ENCODE measurements around the gene KCNQ1OT1.
"Not testable (repeated sequence)": the region's sequence is repeated elsewhere in the genome, so short reads cannot be mapped to it uniquely, and the experiment has no call there.

The KCNQ1OT1 gene

DNA sequence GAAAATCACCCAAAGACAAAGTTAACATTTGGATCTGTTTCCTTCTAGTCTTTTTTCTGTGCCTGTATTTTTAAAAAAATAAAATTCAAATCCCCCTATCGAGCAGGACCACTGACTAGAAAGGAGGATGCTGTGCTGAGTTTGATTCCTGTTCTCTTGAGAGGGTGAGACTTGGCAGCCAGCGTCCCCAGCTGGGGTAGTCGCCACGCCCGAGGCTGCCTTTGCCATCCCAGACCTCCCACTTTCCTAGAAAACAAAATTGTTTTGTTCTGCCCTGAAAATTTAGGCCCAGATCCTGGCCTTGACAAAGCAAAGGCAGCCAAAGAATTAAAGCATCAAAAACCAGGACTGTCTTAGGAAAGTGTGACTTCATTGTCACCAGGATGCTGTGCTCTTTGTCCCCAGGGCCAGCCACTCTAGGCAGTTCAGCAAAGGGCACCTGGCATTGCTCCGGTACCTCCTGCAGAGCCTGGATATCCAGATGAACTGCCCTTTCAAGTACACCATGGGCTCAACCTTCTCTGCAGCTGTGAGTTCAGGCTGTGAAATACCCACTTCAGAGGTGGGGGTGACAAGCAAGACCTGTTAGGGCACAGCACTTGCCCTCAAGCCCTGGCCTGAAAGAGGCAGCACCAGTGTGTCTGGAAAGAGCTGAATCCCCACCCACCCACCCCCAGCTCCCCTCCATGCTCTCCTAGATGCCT is 44.6 kb downstream of the KCNQ1OT1 start:
- no peak for DNase-seq (ENCODE audit: low read depth in 3 of 3, low spot score in 1 of 3)

DNA sequence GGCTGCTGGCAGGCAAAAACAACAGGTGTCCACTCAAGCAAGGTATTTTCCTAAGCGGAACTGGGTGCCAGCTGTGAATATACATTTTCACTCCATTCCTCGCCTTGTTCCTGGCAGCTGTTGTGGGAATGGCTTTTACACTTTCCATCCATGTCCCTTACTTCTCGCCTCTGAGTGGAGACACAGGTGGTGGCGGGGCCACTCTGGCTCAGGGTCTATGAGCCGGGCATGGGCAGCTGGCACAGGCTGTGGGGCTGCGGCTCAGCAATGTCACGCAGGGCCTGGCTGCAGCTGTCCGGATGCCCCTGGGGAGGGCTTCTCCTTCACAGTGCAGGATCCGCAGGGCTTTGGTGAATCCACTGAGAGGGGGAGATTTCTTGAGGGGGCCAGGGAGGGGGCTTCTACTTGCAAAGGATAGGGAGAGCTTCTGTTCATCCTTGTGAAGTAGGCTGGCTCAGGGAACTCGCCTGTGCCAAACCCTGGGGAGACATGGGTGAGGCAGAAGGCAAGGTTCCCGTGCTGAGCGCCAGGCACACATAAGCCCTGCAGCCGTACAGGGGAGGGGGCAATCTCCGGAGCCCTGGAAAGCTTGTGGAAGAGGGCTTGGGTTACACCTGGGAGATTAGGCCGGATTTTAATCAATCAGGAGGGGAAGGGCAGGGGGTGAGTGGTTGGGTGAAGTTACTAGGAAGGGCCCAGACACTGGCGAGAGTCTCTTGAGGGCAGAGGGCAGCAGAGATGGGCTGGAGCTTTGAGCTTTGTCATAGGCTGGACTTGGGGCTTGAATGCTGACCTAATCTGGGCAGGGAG is 45.7 kb downstream of the KCNQ1OT1 start:
- no peak for DNase-seq (ENCODE audit: low read depth in 3 of 3, low spot score in 1 of 3)

DNA sequence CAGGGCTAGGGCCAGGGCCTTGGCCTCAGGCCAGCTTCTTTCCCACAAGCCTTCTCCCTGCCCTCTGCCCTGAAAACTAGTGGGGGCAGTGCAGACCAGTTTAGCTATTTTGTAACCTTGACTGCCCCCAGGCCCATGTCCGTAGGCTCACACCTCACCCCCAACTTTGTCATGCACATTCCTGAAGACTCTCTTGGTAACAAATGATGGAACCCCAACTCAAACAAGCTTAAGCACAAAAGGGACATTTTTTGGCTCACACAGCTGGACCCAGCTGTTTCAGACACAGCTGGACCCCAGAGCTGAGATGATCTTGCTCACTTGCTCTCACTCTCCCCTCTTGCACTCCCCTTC is 46.6 kb downstream of the KCNQ1OT1 start:
- DNase-seq (ENCODE audit: low read depth in 3 of 3, low spot score in 1 of 3): no peak

DNA sequence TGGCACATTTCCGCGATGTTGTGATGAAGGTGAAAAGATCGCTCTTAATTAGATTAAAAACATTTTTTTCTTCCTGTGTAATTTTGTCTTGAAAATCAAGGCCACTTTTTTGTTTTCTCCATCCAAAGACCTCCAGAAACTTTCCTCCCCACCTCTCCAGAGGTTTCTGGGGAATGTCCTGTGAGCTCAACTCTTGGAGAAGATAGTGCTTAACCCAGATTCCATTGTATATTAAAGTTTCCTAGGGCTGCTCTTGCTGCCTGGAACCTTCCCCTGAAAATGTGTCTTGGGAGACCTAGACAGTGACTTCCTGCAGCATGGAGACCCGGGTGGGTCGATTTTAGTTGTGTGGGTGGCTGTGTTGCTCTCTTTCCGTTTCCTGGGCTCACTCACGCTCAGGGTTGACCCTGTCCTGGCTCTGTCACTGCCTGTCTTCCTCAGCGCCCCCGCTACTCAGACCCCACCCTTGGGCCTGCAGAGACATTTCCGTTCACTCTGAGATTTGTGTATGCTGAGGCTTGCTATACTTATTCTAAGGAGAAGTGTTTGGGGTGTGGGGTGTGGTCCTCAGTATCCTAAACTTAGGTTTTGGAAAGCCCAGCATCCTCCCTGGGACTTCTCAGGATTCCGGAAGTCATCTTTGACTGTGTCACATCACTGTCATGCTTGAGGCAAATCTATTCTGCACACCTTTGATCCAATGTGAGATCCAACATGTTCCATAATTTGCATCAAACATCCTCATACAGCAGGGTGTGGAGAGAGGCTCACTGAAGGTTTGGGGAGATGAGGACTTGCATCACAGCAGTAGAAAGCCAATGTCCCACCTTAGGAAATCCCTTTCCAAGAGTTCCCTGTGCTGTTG is 47.2 kb downstream of the KCNQ1OT1 start:
- DNase-seq (ENCODE audit: low read depth in 3 of 3, low spot score in 1 of 3): no peak

DNA sequence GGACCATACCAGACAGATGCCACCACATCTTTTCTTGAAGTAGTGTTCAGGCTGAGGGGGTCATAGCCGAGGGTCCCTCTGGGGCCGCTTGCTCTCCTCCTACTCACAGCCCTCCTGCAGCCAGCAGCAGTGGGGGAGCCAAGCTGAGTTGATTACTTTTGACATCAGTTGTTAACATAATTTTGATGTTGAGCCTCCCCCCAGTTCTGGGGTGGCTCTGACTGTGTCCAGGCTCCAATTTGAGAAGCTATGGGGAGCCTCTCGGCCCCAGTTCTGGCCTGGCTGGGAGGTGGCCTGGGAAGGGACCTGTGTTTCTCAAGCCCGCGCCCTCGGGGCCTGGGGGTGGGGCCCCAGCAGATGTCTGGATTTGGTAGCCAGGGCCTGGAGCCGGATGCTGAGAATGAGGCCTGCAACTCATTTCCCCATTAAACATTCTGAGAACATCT is 47.9 kb downstream of the KCNQ1OT1 start:
- no peak for DNase-seq (ENCODE audit: low read depth in 3 of 3, low spot score in 1 of 3)

DNA sequence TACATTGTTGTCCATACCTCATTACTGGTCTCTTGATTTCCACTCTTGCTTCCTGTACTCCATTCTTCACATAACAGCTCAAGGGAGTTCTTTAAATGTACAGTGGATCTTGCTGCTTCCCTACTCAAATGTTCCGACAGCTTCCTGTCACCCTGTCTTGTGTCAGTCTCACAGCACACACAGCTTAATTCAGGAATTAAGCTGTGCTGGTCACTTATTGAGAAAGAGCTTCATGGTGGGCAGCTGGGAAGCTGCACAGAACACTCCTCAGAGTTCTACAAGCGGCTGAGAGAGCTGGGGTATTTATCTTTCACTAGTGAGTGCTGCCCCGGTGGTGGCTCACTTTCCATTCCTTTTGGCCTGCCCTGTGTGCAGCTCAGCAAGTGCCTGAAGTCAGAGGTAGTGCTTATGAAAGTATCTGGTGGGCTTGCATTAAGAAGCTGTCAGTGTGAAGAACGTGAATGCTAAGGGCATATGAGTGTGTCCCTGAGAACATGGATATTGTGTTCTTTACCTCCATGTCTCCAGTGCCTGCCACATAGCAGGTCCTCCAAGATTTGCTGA is 48.7 kb downstream of the KCNQ1OT1 start:
- DNase-seq (ENCODE audit: low read depth in 3 of 3, low spot score in 1 of 3): no peak

DNA sequence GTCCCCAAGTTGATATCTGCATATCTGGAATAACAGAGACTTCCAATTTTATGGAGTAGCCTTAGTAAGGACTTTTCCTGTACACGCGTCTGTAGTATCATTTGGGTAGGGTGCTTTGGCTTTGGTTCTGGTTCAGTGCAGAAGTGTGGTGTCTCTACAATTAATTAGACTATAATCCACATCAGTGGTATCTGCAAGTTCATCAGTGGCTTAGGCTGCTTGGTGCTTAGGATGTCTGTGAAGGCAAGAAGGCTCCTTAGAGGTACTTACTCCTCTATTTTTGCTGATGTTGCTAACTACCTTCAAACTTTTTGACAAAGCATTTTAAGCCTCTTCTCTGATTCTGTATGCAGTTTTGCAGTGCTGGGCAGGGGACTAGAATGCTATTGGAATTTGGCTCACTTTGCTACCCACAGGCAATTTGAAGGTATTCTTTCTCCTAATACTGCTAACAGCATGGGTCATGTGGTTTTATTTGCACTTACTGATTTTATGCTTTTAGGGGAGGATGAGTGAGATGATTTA is 49.4 kb downstream of the KCNQ1OT1 start:
- DNase-seq (ENCODE audit: low read depth in 3 of 3, low spot score in 1 of 3): no peak

DNA sequence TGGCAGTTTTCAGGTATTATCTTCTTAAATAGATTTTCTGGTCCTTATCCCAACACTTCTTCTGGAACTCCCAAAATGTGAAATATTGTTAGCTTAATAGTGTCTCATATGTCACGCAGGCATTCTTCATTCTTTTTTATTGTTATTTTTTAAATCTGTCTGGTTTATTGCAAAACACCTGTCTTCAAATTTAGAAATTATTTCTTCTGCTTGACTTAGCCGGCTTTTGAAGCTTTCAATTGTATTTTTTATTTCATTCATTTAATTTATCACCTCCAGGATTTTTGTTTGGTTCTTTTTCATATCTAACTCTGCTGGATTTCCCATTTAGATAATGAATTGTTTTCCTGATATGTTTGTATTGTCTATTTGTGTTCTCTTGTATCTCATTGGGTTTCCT is 49.9 kb downstream of the KCNQ1OT1 start:
- no peak for DNase-seq (ENCODE audit: low read depth in 3 of 3, low spot score in 1 of 3)

DNA sequence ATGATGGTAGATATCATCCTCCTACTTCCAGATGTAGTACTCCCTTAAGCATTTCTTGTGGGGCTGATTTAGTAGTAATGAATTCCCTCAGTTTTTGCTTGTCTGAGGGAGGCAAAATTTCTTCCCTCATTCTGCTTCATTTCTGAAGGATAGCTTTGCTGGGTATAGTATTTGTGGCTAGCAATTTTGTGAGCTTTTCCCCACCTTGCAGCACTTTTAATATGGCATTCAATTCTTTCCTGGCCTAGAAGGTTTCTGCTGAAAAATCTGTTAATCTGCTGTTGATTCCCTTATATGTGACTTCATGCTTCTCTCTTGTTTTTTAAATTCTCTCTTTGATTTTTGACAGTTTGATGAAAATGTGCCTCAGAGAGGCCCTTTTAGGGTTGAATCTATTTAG is 50.4 kb downstream of the KCNQ1OT1 start:
- no peak for DNase-seq (ENCODE audit: low read depth in 3 of 3, low spot score in 1 of 3)

DNA sequence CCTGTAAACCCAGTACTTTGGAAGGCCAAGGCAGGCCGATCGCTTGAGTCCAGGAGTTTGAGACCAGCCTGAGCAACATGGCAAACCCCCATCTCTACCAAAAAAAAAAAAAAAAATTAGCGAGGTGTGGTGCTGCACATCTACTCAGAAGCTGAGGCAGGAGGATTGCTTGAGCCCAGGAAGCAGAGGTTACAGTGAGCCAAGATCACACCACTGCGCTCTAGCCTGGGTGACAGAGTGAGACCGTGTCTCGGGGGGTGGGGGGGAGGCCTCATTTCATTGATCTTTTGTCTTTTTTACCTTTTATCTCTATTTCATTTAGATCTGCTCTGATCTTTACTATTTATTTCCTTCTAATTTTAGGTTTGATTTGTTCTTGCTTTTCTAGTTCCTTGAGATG is 51.8 kb downstream of the KCNQ1OT1 start:
- DNase-seq (ENCODE audit: low read depth in 3 of 3, low spot score in 1 of 3): no peak

DNA sequence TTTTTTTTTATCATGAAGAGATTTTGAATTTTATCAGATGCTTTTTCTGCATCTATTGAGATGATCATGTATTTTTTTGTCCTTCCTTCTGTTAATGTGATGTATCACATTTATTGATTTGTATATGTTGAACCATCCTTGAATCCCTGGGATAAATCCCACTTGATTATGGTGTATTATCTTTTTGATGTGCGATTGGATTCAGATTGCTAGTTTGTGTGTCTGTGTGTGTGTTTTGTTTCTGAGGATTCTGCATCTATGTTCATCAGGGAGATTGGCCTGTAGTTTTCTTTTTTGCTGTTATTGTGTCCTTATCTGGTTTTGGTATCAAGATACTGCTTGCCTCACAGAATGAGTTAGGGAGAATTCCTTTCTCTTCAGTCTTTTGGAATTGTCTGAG is 52.6 kb downstream of the KCNQ1OT1 start:
- no peak for DNase-seq (ENCODE audit: low read depth in 3 of 3, low spot score in 1 of 3)

DNA sequence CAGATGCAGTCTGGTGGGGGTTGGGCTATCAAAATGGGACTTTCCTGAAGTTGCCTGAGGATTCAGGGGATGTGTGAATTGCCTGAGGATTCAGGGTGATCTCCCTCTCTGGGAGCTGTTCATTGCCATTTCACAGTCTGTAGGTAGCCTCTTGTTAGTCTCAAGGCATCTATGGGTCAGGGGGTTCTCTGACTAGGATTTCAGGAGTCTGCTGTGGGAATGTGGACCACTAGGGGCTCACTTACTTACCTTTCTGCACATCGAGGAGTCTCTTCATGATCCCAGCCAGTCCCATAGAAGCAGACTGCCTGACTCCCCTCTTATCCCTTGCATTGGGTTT is 54.0 kb downstream of the KCNQ1OT1 start:
- no peak for DNase-seq (ENCODE audit: low read depth in 3 of 3, low spot score in 1 of 3)

DNA sequence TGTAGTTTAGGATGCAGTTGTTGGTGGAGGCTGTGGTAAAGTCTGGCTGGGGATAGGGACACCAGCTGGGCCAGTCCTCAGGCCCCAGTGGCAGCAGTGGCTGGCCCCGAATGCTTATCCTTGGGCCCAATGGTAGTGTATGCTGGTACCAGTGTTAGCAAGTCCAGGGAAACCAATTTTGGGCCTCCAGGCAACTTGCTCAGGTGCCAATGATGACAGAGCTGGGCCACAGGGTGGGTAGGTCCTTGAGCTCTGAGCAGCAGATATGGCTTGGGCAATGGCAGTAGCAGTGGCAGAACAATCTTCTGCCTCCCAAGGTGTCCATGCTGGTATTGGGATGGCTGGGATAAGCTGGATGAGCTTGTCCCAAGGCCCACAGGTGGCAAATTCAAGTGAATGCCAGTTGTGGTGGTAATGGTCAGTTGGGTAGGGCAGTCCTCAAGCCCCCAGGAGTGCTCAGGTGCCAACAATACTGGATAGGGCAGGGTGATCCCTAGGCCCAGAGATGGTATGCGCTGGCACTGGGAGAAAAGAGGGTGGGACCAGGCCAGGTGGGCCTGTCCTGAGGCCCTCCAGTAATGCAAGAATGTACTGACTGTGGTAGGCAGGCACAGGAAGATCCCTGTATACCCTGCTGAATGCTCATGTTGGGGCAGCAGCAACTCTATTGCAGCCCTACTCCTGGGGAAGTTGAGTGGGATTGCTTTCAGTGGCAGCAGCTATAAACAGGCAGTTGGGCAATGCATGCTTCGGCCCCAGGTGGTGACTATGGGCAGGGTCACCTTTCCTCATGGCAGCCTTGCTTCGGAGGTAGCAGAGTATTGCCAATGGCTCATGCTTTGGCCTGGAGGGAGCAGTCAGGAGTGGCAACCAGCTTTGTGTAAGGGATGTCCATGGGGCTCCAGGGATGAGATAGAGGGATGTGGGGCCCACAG is 54.7 kb downstream of the KCNQ1OT1 start:
- DNase-seq (ENCODE audit: low read depth in 3 of 3, low spot score in 1 of 3): no peak

DNA sequence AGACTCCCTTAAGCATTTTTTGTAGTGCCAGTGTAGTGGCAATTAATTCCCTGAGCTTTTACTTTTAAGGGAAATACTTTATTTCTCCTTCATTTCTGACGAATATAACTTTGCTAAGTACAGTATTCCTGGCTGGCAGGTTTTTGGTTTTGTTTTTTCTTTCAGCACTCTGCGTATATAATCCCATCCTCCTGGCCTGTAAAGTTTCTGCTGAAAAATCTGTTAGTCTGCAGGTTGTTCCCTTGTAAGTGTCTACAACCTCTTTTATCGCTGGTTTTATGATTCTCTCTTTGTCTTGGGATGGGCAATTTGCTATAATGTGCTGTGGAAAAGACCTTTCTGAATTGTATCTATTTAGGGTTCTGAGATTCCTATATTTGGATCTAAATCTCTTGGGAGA is 56.0 kb downstream of the KCNQ1OT1 start:
- no peak for DNase-seq (ENCODE audit: low read depth in 3 of 3, low spot score in 1 of 3)

DNA sequence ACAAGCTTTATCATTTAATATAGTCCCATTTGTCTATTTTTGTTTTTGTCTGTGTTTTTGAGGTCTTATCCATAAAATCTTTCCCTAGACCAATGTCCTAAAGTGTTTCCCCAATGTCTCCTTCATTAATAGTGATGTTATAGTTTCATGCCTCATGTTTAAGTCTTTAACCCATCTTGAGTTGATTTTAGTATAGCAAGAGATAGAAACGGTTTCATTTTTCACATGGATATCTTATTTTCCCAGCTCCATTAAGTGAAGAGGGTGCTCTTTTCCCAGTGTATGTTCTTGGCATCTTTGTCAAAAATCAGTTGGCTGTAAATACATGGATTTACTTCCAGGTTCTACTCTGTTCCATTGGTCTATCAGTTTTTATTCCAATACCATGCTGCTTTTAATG is 58.2 kb downstream of the KCNQ1OT1 start:
- DNase-seq (ENCODE audit: low read depth in 3 of 3, low spot score in 1 of 3): no peak

DNA sequence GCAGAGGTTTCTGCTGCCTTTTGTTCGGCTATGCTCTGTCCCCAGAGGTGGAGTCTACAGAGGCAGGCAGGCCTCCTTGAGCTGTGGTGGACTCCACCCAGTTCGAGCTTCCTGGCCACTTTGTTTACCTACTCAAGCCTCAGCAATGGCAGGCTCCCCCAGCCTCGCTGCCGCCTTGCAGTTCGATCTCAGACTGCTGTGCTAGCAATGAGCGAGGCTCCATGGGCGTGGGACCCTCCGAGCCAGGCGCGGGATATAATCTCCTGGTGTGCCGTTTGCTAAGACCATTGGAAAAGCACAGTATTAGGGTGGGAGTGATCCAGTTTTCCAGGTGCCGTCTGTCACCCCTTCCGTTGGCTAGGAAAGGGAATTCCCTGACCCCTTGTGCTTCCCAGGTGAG is 60.0 kb downstream of the KCNQ1OT1 start:
- not testable (repeated sequence) for DNase-seq (ENCODE audit: low read depth in 3 of 3, low spot score in 1 of 3)

DNA sequence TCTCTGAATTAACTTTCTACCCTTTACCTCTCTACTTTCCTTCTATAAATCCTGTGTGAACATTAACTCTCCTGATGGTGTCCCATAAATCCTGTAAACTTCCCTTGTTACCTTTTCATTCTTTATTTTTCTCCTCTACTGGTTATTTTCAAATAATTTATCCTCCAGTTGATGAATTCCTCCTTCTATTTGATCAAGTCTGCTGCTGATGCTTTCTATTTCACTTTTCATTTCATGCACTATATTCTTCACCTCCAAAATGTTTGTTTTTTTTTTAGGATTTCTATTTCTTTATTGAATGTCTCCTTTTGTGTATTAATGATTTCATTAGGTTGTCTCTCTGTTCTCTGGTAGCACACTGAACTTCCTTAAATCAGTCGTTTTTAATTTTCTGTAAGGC is 68.6 kb downstream of the KCNQ1OT1 start:
- DNase-seq (ENCODE audit: low read depth in 3 of 3, low spot score in 1 of 3): no peak

DNA sequence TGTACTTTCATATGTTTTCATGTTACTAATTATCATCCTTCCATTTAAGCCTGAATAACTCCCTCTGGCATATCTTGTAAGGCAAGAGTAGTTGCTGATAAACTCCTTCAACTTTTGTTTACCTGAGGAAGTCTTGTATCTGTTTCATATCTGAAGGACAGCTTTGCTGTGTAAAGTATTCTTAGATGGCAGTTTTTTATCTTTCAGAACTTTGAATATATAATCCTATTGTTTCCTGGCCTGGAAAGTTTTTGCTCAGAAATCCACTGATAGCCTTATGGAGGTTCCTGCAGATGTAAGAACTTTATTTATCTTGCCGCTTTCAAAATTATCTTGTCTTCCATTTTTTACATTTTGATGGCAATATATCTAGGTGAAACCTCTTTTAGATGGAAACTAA is 69.1 kb downstream of the KCNQ1OT1 start:
- DNase-seq (ENCODE audit: low read depth in 3 of 3, low spot score in 1 of 3): no peak

DNA sequence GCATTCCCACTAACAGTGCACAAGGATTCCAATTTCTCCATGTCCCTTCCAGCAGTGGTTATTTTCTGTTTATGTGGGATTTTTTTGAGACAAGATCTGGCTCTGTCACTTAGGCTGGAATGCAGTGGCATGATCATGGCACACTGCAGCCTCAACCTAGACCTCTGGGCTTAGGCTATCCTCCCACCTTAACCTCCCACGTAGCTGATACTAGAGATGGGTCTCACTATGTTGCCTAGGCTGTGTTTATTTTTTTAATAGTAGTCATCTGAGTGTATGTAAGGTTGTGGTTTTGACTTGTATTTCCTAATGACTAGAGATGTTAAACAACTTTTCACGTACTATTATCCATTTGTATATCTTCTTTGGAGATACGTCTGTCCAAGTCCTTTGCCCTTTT is 74.6 kb downstream of the KCNQ1OT1 start:
- no peak for DNase-seq (ENCODE audit: low read depth in 3 of 3, low spot score in 1 of 3)

DNA sequence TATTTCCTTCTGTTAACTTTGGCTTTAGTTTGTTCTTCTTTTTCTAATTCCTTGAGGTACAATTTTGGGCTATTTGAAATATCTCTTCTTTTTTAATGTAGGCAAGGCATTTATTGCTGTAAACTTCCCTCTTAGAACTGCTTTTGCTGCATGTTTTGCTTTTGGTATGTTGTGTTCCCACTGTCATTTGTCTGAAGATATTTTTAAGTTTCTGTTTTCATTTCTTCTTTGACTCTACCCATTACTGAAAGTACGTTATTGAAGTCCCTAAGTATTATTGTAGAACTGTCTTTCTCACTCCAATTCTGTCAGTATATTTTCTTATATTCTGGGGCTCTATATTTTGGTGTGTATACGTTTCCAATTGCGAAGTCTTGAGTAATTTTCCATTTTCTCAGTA is 77.9 kb downstream of the KCNQ1OT1 start:
- DNase-seq (ENCODE audit: low read depth in 3 of 3, low spot score in 1 of 3): no peak

Measured in stimulated activated CD4-positive, alpha-beta T cell treated with anti-CD3 and anti-CD28 coated beads, TNF-alpha, amount 100 ng/mL, for 1 hour (primary cell).